ENCODE data around the gene RHEB. TPM values are rescaled to one million over a fixed set of nuclear protein-coding genes. Genes with fewer than 3 reads are reported as not detected.
A peak's percentile ranks its signal among the peaks of the same experiment; 100 is the strongest.

Gene RHEB
- total RNA-seq, 1 donor from 2014 or later: 81.0 TPM

DNA sequence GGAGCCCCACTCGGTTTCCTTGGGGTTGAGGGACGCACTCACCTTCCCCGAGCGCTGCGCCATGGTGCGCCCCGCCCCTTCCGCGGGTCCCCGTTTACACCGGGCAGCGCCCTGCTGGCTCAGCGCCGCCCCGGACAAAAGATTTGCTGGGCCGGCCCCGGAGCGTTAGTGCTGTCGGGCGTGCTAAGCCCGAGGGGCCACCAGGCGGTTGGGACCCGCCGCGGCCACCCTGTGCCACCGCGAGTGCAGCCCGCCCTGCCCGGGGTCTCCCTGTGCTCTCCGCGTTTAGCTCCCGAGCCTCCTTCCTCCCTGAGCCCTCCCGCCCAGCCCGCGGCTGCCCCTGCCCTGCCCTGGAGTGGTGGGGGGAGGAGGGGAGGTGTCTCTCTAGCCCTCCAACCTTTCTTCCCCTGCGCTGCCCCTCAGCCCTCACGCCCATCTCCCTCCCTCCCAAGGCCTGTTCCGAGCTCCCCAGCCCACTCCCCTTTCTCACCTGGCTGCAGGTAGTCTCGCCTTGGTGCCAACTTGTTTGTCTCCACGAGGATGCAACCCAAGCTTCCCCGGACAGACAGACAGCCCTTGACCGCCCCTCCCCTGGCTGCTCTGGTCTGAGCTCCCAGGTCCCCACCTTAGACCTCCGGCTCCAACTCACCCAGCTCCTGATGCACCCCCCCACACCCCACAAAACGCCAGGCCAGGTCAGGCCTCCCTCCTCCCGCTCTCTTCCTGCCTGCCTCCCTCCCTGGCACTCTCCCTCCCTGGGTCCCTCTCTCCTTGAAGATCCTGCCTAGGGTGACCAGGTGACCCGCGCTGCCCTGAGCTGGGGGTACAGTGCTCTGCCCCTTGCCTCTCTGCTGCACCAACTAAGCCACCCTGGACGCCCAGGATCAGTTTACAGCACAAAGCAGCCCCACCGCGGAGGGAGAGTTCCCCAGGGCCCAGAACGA, 79.6 kb downstream of the RHEB start, which contains the start of gene CRYGN:
Gene CRYGN, minus strand, starts transcription at position 287 of the 944 bp plus-strand sequence. Its CDS starts 224 bp downstream, at position 63.
- H3K4me3 Mint-ChIP-seq: peak within 1 kb of the TSS; percentile 68
- H3K4me1 Mint-ChIP-seq (ENCODE audit: unreplicated experiment): peaks cover 39% of the 10 kb centered on the region
- peak within 1 kb of the TSS; percentile 78 for H3K27ac Mint-ChIP-seq
- TF ChIP-seq, protein P1, sequence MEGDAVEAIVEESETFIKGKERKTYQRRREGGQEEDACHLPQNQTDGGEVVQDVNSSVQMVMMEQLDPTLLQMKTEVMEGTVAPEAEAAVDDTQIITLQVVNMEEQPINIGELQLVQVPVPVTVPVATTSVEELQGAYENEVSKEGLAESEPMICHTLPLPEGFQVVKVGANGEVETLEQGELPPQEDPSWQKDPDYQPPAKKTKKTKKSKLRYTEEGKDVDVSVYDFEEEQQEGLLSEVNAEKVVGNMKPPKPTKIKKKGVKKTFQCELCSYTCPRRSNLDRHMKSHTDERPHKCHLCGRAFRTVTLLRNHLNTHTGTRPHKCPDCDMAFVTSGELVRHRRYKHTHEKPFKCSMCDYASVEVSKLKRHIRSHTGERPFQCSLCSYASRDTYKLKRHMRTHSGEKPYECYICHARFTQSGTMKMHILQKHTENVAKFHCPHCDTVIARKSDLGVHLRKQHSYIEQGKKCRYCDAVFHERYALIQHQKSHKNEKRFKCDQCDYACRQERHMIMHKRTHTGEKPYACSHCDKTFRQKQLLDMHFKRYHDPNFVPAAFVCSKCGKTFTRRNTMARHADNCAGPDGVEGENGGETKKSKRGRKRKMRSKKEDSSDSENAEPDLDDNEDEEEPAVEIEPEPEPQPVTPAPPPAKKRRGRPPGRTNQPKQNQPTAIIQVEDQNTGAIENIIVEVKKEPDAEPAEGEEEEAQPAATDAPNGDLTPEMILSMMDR (conservative IDR thresholded peaks at IDR 0.05): peak; percentile 40
- H3K36me3 Mint-ChIP-seq: no peaks in the 10 kb centered on the region
- H3K27me3 Mint-ChIP-seq: no peaks in the 10 kb centered on the region
- no peaks in the 10 kb centered on the region for H3K9me3 Mint-ChIP-seq
- no peak for DNase-seq (ENCODE audit: extremely low spot score, unreplicated experiment)

DNA sequence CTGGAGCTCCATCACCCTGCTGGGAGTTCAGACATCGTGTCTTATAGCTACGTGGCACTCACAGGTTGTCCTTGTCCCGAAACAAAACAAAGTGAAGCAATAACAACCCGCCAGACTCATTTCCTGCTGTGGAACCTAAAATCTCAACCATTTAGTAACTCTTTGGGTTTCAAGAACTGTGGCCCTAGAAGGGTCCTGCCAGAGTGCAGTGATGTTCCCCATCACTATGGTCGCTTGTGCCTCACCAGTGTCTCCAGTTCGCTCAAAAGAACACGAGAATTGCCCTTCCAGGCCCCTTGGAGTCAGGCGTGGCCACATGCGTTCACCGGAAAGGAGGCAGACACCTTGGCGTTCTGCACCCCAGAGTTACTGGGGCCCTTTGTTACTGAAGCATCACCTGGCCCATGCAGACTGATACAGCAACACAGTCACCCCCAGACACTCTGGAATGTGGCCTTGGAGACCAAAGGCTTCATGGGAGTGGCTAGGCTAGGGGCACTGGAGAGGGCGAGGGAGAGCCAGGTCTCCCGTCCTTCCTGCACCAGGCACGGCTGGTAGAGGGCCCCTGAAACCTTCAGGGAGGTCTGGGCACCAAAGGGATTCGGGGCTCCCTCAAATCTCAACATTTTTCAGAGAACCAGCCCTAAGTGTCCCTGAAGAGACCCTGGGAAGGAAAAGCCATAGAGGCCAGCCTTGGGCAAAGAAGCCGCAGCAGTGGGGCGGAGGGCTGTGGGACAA, 80.7 kb downstream of the RHEB start:
- no peaks in the 10 kb centered on the region for H3K9me3 Mint-ChIP-seq

DNA sequence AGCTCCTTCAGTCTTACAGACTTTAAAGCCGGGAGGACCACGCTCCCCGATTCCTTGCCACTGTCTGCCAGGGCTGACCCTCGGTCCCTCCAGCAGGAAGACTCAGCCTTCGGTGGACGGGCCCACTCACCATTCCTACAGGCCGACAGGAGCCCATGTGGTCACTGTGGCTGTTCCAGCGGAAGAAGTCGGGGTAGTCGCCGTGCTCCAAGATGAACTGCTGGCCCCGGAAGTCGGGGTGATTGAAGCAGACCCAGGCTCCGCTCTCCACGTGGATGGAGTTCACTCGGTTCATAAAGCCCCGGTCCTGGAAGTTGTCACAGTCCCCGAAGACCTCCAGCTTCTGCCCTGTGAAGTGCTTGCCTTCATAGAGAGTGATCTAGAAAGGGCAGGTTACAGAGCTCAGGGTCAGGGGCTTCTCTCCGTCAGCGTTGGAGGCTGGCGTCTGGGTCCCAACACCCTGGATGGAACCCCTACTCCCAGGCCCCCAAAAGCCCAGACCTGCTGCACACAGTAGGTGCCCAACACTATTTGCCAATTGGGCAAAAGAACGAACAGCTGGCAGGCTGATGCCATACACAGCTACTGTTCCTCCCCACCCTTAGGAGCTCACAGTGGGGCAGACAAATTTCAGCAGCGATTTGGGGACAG, 81.7 kb downstream of the RHEB start:
- Mint-ChIP-seq H3K27me3 (no peaks in the 10 kb centered on the region), H3K4me1 (ENCODE audit: unreplicated experiment) (peaks cover 29% of the 10 kb centered on the region), H3K9me3 (no peaks in the 10 kb centered on the region), H3K36me3 (no peaks in the 10 kb centered on the region), H3K27ac (no peak overlapping the region), H3K4me3 (no peak overlapping the region)
- TF ChIP-seq, protein P1 (conservative IDR thresholded peaks at IDR 0.05): no peak
- no peak for DNase-seq (ENCODE audit: extremely low spot score, unreplicated experiment)

More for the DNA sequence above, 80.7 kb downstream of the RHEB start:
- DNase-seq (ENCODE audit: extremely low spot score, unreplicated experiment): no peak
- no peak overlapping the region for H3K27ac Mint-ChIP-seq
- peaks cover 33% of the 10 kb centered on the region for H3K4me1 Mint-ChIP-seq (ENCODE audit: unreplicated experiment)
- H3K4me3 Mint-ChIP-seq: peak overlapping the region; percentile 49
- TF ChIP-seq, protein P1 (conservative IDR thresholded peaks at IDR 0.05): no peak
- no peaks in the 10 kb centered on the region for H3K36me3 Mint-ChIP-seq
- no peaks in the 10 kb centered on the region for H3K27me3 Mint-ChIP-seq

DNA sequence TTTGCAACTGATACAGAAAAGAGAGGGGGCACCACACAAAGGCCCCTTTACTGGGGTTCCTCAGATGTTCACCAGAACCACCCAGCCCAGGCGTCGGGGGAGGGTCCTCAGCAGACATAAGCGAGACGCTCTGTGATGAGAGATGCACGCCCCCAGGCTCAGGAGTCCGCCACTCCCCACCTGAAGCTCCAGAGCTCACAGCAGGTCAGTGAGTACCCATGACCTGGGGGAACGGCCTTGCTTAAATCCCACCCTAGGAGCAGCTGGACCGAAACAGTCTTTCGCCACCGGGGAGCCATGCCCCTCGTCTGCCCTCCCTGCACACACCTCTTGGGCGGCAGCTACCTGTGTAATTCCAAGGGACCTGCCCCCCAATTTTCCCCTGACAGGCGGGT, 82.5 kb downstream of the RHEB start:
- H3K9me3 Mint-ChIP-seq: no peaks in the 10 kb centered on the region
- peak overlapping the region; percentile 4 for H3K27ac Mint-ChIP-seq
- no peak for DNase-seq (ENCODE audit: extremely low spot score, unreplicated experiment)
- H3K4me1 Mint-ChIP-seq (ENCODE audit: unreplicated experiment): peaks cover 24% of the 10 kb centered on the region
- TF ChIP-seq, protein P1 (conservative IDR thresholded peaks at IDR 0.05): no peak
- H3K36me3 Mint-ChIP-seq: no peaks in the 10 kb centered on the region
- H3K27me3 Mint-ChIP-seq: no peaks in the 10 kb centered on the region
- no peak overlapping the region for H3K4me3 Mint-ChIP-seq

DNA sequence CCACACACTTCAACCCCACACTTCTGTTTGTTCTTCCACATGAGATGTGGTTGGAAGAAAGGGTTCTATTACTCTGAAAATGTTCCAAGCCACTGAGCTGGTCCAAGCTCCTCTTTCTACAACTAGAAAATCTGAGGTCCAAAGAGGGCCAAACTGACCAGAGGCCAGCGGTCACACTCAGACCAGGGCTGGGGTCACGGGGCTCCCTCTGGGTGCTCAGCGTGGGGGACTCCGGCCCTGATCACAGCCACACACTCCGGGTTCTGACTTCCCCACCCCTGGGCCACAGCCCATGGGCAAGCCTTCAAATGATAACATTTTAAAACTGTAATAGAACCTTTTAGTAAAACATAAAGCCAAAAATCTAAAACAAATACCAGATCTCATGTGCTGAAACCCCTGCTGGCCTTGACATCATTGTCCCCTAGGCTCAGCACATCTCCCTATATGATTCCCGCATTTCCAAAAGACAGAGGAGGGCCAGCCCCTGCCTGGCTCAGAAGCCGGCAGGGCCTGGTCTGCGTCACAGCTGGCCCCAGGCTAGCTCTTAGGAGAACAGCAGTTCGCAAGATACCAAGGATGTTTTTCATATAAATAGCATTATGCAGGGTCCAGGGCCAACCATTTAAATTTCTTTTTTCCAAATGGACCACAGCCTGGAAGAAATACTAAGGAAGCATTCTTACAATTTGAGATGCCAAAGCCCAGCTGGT, 83.1 kb downstream of the RHEB start:
- TF ChIP-seq, protein P1 (conservative IDR thresholded peaks at IDR 0.05): no peak
- H3K27ac Mint-ChIP-seq: peak overlapping the region; percentile 4
- no peaks in the 10 kb centered on the region for H3K27me3 Mint-ChIP-seq
- no peaks in the 10 kb centered on the region for H3K9me3 Mint-ChIP-seq
- H3K4me1 Mint-ChIP-seq (ENCODE audit: unreplicated experiment): peaks cover 18% of the 10 kb centered on the region
- no peaks in the 10 kb centered on the region for H3K36me3 Mint-ChIP-seq
- peak overlapping the region; percentile 19 for H3K4me3 Mint-ChIP-seq
- no peak for DNase-seq (ENCODE audit: extremely low spot score, unreplicated experiment)
